ENCODE measurements around the gene SPATA13.

- no peak for TF ChIP-seq POLR2AphosphoS5 (IDR thresholded peaks at IDR 0.05; ENCODE audit: low read depth, low read length)
- TF ChIP-seq TAF1 (IDR thresholded peaks at IDR 0.05; ENCODE audit: borderline replicate concordance, insufficient read depth, low read length) = no peak
Observed at GRCh38 chr13:24282256-24282655, 121.7 kb downstream of the SPATA13 start.

All from PFSK-1 (cell line).